GM19351 (cell line): Measurements from ENCODE around the gene CGNL1.

ENCODE experiments used
- ATAC-seq: cut with Tn5 transposase; IDR thresholded peaks from one replicate; pipeline ENCODE4 v1.9.1; 2021; ENCODE audit warnings: mild to moderate bottlenecking, moderate library complexity; ENCODE audit not compliant: unreplicated experiment

CGNL1 gene

GRCh38 chr15:57591822-57592367, 215.6 kb downstream of the CGNL1 start, which contains the start of gene MYZAP:
TSS of gene MYZAP (plus strand) at chr15:57591904. CDS start at chr15:57592035, 131 bp downstream.
- ATAC-seq, result no peak

- no peak for ATAC-seq
Measured at GRCh38 chr15:57592426-57592825, 216.1 kb downstream of the CGNL1 start.

- ATAC-seq, result no peak
Measured at GRCh38 chr15:57592836-57593420, 216.6 kb downstream of the CGNL1 start.

GRCh38 chr15:57594479-57594878, 218.2 kb downstream of the CGNL1 start:
- no peak for ATAC-seq

- no peak for ATAC-seq
Measured at GRCh38 chr15:57595011-57595866, 218.9 kb downstream of the CGNL1 start.

GRCh38 chr15:57596301-57596855, 220.1 kb downstream of the CGNL1 start:
- ATAC-seq, result no peak

- no peak for ATAC-seq
Measured at GRCh38 chr15:57596978-57597377, 220.7 kb downstream of the CGNL1 start.

- no peak for ATAC-seq
Measured at GRCh38 chr15:57597431-57597830, 221.1 kb downstream of the CGNL1 start.

GRCh38 chr15:57598346-57598745, 222.0 kb downstream of the CGNL1 start:
- ATAC-seq, result no peak

GRCh38 chr15:57599296-57599810, 223.0 kb downstream of the CGNL1 start:
- ATAC-seq, result no peak

- ATAC-seq, result no peak
Measured at GRCh38 chr15:57600197-57600596, 223.9 kb downstream of the CGNL1 start.
